Retinal pigment epithelial cell (primary cell): ENCODE data around the gene ATF1.
"Not testable (repeated sequence)": the region's sequence is repeated elsewhere in the genome, so short reads cannot be mapped to it uniquely, and the experiment has no call there.

ENCODE experiments used
- DNase-seq: peaks from one replicate; pipeline ENCODE4 v3.0.0-alpha.2; 2010; ENCODE audit warnings: low read depth
- H3K4me3 ChIP-seq: 2 replicates; pipeline ENCODE4 v1.5.1; 2011; ENCODE audit warnings: mild to moderate bottlenecking, low read length, control low read depth, moderate library complexity
- TF ChIP-seq, protein P1 (sequence below): conservative IDR thresholded peaks from 2 replicates; pipeline ENCODE4 v1.5.1; 2011; ENCODE audit warnings: low read depth, low read length, control low read depth, inconsistent platforms

Gene ATF1

DNA sequence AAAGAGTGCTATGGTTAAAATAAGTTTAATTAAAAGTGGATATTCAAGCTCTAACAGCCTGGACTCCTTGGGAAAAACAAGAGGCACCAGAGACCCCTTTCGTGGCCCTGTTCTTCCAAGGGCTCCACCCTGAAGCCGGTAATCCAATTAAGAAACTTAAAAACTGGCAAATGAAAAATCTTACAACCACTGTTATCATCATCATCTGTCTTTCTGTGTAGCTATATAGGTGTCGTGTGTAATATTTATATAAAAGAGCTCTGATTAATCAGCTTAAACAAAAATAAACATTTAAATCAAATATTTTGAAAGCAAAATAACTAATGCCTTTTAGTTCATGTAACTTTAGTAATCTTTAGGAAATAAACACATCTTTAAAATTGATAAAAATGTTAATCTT lies 4.5 kb downstream of the ATF1 start:
- H3K4me3 ChIP-seq, result no peak overlapping the region
- no peak for DNase-seq
- TF ChIP-seq, protein P1, sequence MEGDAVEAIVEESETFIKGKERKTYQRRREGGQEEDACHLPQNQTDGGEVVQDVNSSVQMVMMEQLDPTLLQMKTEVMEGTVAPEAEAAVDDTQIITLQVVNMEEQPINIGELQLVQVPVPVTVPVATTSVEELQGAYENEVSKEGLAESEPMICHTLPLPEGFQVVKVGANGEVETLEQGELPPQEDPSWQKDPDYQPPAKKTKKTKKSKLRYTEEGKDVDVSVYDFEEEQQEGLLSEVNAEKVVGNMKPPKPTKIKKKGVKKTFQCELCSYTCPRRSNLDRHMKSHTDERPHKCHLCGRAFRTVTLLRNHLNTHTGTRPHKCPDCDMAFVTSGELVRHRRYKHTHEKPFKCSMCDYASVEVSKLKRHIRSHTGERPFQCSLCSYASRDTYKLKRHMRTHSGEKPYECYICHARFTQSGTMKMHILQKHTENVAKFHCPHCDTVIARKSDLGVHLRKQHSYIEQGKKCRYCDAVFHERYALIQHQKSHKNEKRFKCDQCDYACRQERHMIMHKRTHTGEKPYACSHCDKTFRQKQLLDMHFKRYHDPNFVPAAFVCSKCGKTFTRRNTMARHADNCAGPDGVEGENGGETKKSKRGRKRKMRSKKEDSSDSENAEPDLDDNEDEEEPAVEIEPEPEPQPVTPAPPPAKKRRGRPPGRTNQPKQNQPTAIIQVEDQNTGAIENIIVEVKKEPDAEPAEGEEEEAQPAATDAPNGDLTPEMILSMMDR, result no peak

DNA sequence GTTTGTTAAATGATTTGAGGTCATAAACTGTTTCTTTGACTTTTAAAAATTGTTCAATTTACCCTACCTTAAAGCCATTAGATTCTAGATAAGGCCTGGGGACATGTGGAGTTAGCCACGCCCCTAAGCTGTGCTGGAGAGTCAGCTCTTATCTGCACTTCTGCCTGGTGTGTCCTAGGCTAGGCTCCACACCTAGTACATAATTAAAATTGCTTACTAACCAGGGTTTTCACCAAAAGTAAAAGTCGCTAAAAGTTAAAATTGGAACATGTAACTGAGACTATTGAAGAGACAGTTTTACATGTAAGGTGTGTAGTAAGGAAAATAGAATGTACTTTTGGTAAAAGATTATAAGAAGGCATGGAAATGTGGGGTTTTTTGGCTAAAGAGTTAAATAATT lies 4.9 kb downstream of the ATF1 start:
- not testable (repeated sequence) for H3K4me3 ChIP-seq, DNase-seq

DNA sequence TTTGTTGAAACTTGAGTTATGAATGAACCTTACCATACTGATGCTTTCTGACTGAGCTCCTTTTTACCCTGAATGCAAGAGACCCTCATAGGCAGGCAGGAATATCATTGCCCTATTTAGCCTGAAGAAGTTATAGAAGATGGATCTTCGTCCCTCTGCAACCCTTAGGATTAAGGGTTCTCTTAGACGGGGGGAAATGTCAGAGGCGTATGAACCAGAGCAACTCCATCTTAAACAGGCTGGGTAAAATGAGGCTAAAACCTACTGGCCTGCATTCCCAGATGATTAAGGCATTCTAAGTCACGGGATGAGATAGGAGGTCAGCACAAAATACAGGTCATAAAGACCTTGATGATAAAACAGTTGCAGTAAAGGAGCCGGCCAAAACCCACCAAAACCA lies 7.5 kb downstream of the ATF1 start:
- H3K4me3 ChIP-seq, result no peak overlapping the region
- DNase-seq, result no peak
- TF ChIP-seq, protein P1, result no peak

DNA sequence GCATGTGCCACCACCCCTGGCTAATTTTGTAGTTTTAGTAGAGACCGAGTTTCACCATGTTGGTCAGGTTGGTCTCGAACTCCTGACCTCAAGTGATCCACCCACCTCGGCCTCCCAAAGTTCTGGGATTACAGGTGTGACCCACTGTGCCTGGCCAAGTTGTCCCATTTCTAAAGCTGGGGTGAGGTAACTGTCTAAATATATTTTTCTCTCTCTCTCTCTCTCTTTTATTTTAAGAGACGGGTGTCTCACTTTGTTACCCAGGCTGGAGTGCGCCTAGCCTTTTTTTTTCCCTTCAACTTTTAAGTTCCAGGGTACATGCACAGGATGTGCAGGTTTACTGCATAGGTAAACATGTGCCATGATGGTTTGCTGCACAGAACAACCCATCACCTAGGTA lies 8.6 kb downstream of the ATF1 start:
- no peak overlapping the region for H3K4me3 ChIP-seq
- no peak for DNase-seq
- TF ChIP-seq, protein P1, result no peak

DNA sequence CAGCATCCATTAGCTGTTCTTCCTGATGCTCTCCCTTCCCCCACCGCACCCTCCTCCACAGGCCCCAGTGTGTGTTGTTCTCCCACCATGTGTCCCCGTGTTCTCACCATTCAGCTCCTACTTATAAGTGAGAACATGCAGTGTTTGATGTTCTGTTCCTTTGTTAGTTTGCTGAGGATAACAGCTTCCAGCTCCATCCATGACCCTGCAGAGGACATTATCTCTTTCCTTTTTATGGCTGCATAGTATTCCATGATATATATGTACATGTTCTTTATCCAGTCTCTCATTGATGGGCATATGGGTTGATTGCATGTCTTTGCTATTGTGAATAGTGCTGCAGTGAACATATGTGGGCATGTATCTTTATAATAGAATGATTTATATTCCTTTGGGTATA lies 9.0 kb downstream of the ATF1 start:
- no peak overlapping the region for H3K4me3 ChIP-seq
- DNase-seq, result no peak
- TF ChIP-seq, protein P1, result no peak

DNA sequence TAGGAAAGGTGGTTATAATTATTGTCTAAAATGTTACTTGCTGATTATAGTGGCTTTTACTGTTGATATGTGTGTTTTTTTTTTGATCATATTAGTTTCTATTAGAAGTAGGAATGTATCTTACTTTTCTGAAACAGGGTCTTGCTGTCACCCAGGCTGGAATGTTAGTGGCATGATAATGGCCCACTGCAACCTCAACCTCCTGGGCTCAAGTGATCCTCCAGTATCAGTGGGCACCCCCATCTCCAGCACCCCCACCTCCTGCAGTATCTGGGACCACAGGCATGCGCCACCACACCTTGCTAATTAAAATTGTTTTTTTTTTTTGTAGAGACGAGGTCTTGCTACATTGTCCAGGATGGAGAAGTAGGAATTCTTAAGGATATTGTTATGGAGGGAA lies 11.3 kb downstream of the ATF1 start:
- no peak for DNase-seq
- H3K4me3 ChIP-seq, result no peak overlapping the region
- TF ChIP-seq, protein P1, result no peak

DNA sequence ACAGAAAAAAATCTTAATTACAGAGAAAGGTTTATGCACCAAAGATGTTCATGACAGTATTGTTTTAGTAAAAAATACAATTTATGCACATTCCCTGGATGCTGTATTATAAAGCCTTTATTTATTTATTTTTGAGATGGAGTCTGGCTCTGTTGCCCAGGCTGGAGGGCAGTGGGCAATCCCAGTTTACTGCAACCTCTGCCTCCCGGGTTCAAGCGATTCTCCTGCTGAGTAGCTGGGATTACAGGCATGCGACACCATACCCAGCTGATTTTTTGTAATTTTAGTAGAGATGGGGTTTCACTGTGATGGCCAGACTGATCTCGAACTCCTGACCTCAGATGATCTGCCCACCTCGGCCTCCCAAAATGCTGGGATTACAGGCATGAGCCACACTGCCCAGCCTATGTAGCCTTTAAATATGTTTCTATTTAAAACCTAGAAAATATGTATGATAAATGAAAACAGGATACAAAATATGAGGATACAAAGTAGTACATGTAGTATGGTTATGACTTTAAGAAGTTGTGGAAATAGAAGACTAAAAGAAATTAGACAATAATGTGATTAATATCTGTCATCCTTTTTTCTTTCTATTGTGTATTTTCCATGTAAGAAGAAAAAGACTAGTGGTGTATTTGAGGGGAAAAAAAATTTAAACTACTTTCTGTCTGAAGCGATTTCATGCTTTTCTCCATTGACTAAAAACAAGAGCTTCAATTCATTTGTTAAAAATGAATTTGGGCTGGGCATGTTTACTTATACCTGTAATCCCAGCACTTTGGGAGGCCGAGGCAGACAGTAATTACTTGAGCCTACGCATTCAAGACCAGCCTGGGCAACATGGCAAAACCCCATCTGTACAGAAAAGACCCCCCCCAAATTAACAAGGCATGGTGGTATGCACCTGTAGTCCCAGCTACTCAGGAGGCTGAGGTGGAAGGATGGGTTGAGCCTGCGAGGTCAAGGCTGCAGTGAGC lies 13.1 kb downstream of the ATF1 start:
- H3K4me3 ChIP-seq, result no peak overlapping the region
- TF ChIP-seq, protein P1, result no peak
- no peak for DNase-seq
